Measurements from ENCODE around the gene PTP4A2.

- TF ChIP-seq POLR2AphosphoS5 (IDR thresholded peaks at IDR 0.05), result no peak
- no peak for TF ChIP-seq POLR2A (IDR thresholded peaks at IDR 0.05)
- TF ChIP-seq, protein P1, sequence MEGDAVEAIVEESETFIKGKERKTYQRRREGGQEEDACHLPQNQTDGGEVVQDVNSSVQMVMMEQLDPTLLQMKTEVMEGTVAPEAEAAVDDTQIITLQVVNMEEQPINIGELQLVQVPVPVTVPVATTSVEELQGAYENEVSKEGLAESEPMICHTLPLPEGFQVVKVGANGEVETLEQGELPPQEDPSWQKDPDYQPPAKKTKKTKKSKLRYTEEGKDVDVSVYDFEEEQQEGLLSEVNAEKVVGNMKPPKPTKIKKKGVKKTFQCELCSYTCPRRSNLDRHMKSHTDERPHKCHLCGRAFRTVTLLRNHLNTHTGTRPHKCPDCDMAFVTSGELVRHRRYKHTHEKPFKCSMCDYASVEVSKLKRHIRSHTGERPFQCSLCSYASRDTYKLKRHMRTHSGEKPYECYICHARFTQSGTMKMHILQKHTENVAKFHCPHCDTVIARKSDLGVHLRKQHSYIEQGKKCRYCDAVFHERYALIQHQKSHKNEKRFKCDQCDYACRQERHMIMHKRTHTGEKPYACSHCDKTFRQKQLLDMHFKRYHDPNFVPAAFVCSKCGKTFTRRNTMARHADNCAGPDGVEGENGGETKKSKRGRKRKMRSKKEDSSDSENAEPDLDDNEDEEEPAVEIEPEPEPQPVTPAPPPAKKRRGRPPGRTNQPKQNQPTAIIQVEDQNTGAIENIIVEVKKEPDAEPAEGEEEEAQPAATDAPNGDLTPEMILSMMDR (IDR thresholded peaks at IDR 0.05), result no peak
These were observed 76.1 kb downstream of the PTP4A2 start for GRCh38 chr1:31862071-31862470.

Measured in breast epithelium (tissue), 3 donors.